ENCODE data around the gene KRTAP21-2. TPM values are rescaled to one million over a fixed set of nuclear protein-coding genes. Genes with fewer than 3 reads are reported as not detected.

The KRTAP21-2 gene
- total RNA-seq, 4 donors from 2014 or later: 1.7 TPM; not detected in 3

- WGBS, 2 donors: 56% methylated on average over 3 of the region's 3 CpGs
- no peak for DNase-seq (ENCODE audit: low spot score in 2 of 2)
- H3K4me3 ChIP-seq (ENCODE audit: low read depth, poor library complexity, severe bottlenecking): no peak within 1 kb of the TSS
- intact Hi-C loops (cut with DNase I; ENCODE audit: low total_unique reads): no loop called here
- TF ChIP-seq POLR2A (IDR thresholded peaks at IDR 0.05): no peak
- TF ChIP-seq CTCF (IDR thresholded peaks at IDR 0.05): no peak
These were observed 28.7 kb downstream of the KRTAP21-2 start, which contains the start of gene KRTAP21-3 for GRCh38 chr21:30718239-30718909. Gene KRTAP21-3 (minus strand): TSS chr21:30718777. CDS start chr21:30718759, 18 bp downstream.

GRCh38 chr21:30717105-30717504, 30.0 kb downstream of the KRTAP21-2 start:
- H3K4me3 ChIP-seq (ENCODE audit: low read depth, poor library complexity, severe bottlenecking): no peak overlapping the region
- intact Hi-C loops (cut with DNase I; ENCODE audit: low total_unique reads): no loop called here
- no peak for TF ChIP-seq CTCF (IDR thresholded peaks at IDR 0.05)
- no peak for DNase-seq (ENCODE audit: low spot score in 2 of 2)
- WGBS, 2 donors: 91 to 93% methylated on average over 2 of the region's 2 CpGs

GRCh38 chr21:30714946-30715345, 32.1 kb downstream of the KRTAP21-2 start:
- intact Hi-C loops (cut with DNase I; ENCODE audit: low total_unique reads): no loop called here
- H3K4me3 ChIP-seq (ENCODE audit: low read depth, poor library complexity, severe bottlenecking): no peak overlapping the region
- DNase-seq (ENCODE audit: low spot score in 2 of 2): no peak
- TF ChIP-seq POLR2A (IDR thresholded peaks at IDR 0.05) (no peak), CTCF (IDR thresholded peaks at IDR 0.05) (no peak)
- 76 to 82% methylated on average over 2 of the region's 2 CpGs for WGBS, 2 donors

- intact Hi-C loops (cut with DNase I; ENCODE audit: low total_unique reads): no loop called here
- 64 to 70% methylated on average over 3 of the region's 3 CpGs for WGBS, 2 donors
- no peak for TF ChIP-seq CTCF (IDR thresholded peaks at IDR 0.05)
- TF ChIP-seq POLR2A (IDR thresholded peaks at IDR 0.05): no peak
- no peak for DNase-seq (ENCODE audit: low spot score in 2 of 2)
- no peak overlapping the region for H3K4me3 ChIP-seq (ENCODE audit: low read depth, poor library complexity, severe bottlenecking)
These were observed 32.6 kb downstream of the KRTAP21-2 start for GRCh38 chr21:30714456-30714855.

GRCh38 chr21:30713766-30714165, 33.3 kb downstream of the KRTAP21-2 start:
- TF ChIP-seq CTCF (IDR thresholded peaks at IDR 0.05): no peak
- no peak for TF ChIP-seq POLR2A (IDR thresholded peaks at IDR 0.05)
- WGBS, 2 donors: 86 to 88% methylated on average over 3 of the region's 3 CpGs

GRCh38 chr21:30710499-30710898, 36.6 kb downstream of the KRTAP21-2 start:
- no peak for TF ChIP-seq POLR2A (IDR thresholded peaks at IDR 0.05)
- TF ChIP-seq CTCF (IDR thresholded peaks at IDR 0.05): no peak
- intact Hi-C loops (cut with DNase I; ENCODE audit: low total_unique reads): no loop called here
- 24 to 31% methylated on average over 3 of the region's 3 CpGs for WGBS, 2 donors
- H3K4me3 ChIP-seq (ENCODE audit: low read depth, poor library complexity, severe bottlenecking): no peak overlapping the region
- DNase-seq (ENCODE audit: low spot score in 2 of 2): no peak

More at GRCh38 chr21:30713766-30714165, 33.3 kb downstream of the KRTAP21-2 start:
- intact Hi-C loops (cut with DNase I; ENCODE audit: low total_unique reads): no loop called here
- H3K4me3 ChIP-seq (ENCODE audit: low read depth, poor library complexity, severe bottlenecking): no peak overlapping the region
- DNase-seq (ENCODE audit: low spot score in 2 of 2): no peak
